Osteoblast (primary cell): ENCODE results near the gene RPIA. TPM values are rescaled to one million over a fixed set of nuclear protein-coding genes. Genes with fewer than 3 reads are reported as not detected.

Source experiments
- DNase-seq: peaks from one replicate; pipeline ENCODE4 v3.0.0; 2011; ENCODE audit warnings: low spot score, mixed read lengths; ENCODE audit not compliant: insufficient read length; ENCODE audit errors: missing footprints
- H2AFZ ChIP-seq: 2 replicates; pipeline ENCODE4 v1.6.0; 2011; ENCODE audit warnings: mild to moderate bottlenecking, low read length
- H3K27ac ChIP-seq: 2 replicates; pipeline ENCODE4 v1.5.1; 2011; ENCODE audit warnings: mild to moderate bottlenecking, low read depth, low read length, moderate library complexity
- H3K27me3 ChIP-seq: 2 replicates; pipeline ENCODE4 v1.6.0; 2012; ENCODE audit warnings: mild to moderate bottlenecking, control low read depth, inconsistent platforms, low read length, moderate library complexity; ENCODE audit not compliant: insufficient read depth
- H3K36me3 ChIP-seq: 2 replicates; pipeline ENCODE4 v1.5.1; 2011; ENCODE audit warnings: mild to moderate bottlenecking, low read length, control low read depth, moderate library complexity; ENCODE audit not compliant: insufficient read depth
- H3K4me1 ChIP-seq: 2 replicates; pipeline ENCODE4 v1.5.1; 2011; ENCODE audit warnings: mild to moderate bottlenecking, low read length, control low read depth, moderate library complexity; ENCODE audit not compliant: insufficient read depth
- H3K4me2 ChIP-seq: 2 replicates; pipeline ENCODE4 v1.6.0; 2011; ENCODE audit warnings: mild to moderate bottlenecking, low read length; ENCODE audit not compliant: insufficient read depth
- H3K4me3 ChIP-seq: fragments of 200-600 bp; sonication (generic); 3 replicates; pipeline ENCODE4 v1.5.1; 2012; ENCODE audit warnings: mild to moderate bottlenecking, low read length, inconsistent platforms; ENCODE audit not compliant: insufficient read depth
- H3K79me2 ChIP-seq: 2 replicates; pipeline ENCODE4 v1.6.0; 2012; ENCODE audit warnings: mild to moderate bottlenecking, low read length, control low read depth, inconsistent platforms; ENCODE audit not compliant: insufficient read depth
- H3K9me3 ChIP-seq: 2 replicates; pipeline ENCODE4 v1.5.1; 2011; ENCODE audit warnings: low read depth, low read length, control low read depth
- H4K20me1 ChIP-seq: 2 replicates; pipeline ENCODE4 v1.6.0; 2012; ENCODE audit warnings: mild to moderate bottlenecking, low read length, control low read depth; ENCODE audit not compliant: insufficient read depth
- total RNA-seq: library from RNA; depleted of rRNA; stranded (reverse); fragments of >200 nt; gene quantifications from 2 replicates; pipeline ENCODE4 v1.2.3, GENCODE V29; 2012
- TF ChIP-seq, protein P1 (sequence below): IDR thresholded peaks from 2 replicates; pipeline ENCODE4 v1.5.1; 2011; ENCODE audit warnings: mild to moderate bottlenecking, low read depth, low read length, moderate library complexity; ENCODE audit errors: extremely low read depth

The RPIA gene
- total RNA-seq, 1 donor = 6.2 TPM

DNA sequence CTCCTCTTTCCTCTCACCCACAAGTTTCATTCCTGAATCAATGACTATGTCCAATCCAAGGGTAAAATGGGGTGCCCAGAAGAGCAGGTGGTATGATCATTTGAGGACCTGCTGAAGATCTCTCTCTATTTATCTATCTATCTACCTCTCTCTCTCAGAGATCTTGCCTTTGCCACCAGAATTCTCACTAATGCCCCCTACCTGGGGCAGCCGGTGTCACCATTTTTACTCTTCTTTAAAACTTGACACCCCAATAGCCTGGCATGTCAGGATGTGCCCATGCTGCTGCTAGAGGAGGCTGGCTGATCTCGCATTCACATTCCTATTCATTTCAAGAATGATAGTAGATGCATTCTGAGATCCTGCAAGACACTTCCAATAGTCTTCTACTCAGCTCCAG is 24.3 kb upstream of the RPIA start:
- TF ChIP-seq, protein P1, sequence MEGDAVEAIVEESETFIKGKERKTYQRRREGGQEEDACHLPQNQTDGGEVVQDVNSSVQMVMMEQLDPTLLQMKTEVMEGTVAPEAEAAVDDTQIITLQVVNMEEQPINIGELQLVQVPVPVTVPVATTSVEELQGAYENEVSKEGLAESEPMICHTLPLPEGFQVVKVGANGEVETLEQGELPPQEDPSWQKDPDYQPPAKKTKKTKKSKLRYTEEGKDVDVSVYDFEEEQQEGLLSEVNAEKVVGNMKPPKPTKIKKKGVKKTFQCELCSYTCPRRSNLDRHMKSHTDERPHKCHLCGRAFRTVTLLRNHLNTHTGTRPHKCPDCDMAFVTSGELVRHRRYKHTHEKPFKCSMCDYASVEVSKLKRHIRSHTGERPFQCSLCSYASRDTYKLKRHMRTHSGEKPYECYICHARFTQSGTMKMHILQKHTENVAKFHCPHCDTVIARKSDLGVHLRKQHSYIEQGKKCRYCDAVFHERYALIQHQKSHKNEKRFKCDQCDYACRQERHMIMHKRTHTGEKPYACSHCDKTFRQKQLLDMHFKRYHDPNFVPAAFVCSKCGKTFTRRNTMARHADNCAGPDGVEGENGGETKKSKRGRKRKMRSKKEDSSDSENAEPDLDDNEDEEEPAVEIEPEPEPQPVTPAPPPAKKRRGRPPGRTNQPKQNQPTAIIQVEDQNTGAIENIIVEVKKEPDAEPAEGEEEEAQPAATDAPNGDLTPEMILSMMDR = no peak
- H2AFZ ChIP-seq = no peak overlapping the region

DNA sequence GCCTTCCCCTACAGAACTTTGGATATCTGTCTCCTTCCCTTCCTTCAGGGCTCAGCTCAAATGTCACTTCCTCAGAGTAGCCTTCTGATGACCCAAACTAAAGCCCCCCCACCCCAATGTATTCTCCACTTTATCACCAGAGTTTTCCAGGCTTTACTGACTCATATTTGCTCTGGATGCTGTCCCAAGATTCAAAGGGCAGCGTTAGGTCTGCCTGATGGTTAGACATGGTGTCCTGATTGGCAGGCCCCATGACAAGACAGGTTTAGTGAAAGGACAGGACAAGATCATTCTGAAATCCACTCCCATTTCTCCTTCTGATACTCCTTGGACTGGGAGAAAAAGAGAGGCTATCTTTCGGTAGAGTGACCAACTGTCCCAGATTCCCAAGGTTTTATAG is 22.6 kb upstream of the RPIA start:
- no peaks in the 10 kb centered on the region for H3K27me3 ChIP-seq
- no peak overlapping the region for H3K27ac ChIP-seq
- H4K20me1 ChIP-seq = no peaks in the 10 kb centered on the region
- DNase-seq = no peak
- H3K4me1 ChIP-seq = peaks cover 2% of the 10 kb centered on the region
- H3K36me3 ChIP-seq = no peaks in the 10 kb centered on the region
- H3K79me2 ChIP-seq = no peaks in the 10 kb centered on the region
- no peak overlapping the region for H3K4me2 ChIP-seq
- TF ChIP-seq, protein P1 = no peak
- H3K4me3 ChIP-seq = no peak overlapping the region
- H3K9me3 ChIP-seq = no peaks in the 10 kb centered on the region
- no peak overlapping the region for H2AFZ ChIP-seq

More for the DNA sequence above, 24.3 kb upstream of the RPIA start:
- H3K36me3 ChIP-seq = no peaks in the 10 kb centered on the region
- no peaks in the 10 kb centered on the region for H3K27me3 ChIP-seq
- H3K79me2 ChIP-seq = no peaks in the 10 kb centered on the region
- no peak overlapping the region for H3K27ac ChIP-seq
- DNase-seq = no peak
- H4K20me1 ChIP-seq = no peaks in the 10 kb centered on the region
- peaks cover 2% of the 10 kb centered on the region for H3K4me1 ChIP-seq
- H3K9me3 ChIP-seq = no peaks in the 10 kb centered on the region
- H3K4me2 ChIP-seq = no peak overlapping the region
- no peak overlapping the region for H3K4me3 ChIP-seq

DNA sequence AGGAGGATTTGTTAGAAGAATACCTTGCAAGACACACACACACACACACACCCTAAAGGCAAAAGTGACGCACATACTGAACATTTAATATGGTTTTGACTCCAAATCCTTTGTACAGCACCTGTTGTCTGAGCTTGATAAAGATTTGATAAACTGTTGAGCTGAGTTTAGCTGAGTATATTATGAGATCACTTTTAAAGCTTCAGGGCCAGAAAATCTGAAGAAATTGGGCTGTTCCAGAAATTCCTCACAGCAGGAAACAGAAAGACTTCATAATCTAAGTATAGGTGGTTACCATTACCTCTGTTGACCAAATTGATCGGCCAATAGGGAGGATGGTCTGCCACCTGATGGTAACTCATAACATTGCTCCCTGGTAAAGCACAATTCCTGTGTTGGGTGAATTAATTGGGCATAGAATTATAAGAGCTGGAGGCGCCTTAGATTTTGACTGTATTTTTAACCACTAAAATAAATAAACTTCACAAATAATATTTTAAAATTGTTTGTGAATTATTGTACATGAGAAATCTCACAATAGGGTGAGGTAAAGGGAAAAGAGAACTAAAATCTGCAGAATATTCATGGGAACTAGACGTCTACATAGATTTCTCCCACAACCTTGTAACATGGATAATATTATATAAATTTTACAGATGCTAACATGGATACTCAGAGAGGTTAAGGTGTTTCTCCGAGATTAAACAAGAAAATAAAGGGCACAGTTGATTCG is 21.8 kb upstream of the RPIA start:
- Histone ChIP-seq H3K27ac (no peak overlapping the region), H3K4me2 (no peak overlapping the region), H3K4me1 (peaks cover 2% of the 10 kb centered on the region), H3K27me3 (no peaks in the 10 kb centered on the region), H3K79me2 (no peaks in the 10 kb centered on the region), H2AFZ (no peak overlapping the region), H3K36me3 (no peaks in the 10 kb centered on the region), H3K4me3 (no peak overlapping the region), H4K20me1 (no peaks in the 10 kb centered on the region), H3K9me3 (no peaks in the 10 kb centered on the region)
- TF ChIP-seq, protein P1 = peak; percentile 74
- no peak for DNase-seq

DNA sequence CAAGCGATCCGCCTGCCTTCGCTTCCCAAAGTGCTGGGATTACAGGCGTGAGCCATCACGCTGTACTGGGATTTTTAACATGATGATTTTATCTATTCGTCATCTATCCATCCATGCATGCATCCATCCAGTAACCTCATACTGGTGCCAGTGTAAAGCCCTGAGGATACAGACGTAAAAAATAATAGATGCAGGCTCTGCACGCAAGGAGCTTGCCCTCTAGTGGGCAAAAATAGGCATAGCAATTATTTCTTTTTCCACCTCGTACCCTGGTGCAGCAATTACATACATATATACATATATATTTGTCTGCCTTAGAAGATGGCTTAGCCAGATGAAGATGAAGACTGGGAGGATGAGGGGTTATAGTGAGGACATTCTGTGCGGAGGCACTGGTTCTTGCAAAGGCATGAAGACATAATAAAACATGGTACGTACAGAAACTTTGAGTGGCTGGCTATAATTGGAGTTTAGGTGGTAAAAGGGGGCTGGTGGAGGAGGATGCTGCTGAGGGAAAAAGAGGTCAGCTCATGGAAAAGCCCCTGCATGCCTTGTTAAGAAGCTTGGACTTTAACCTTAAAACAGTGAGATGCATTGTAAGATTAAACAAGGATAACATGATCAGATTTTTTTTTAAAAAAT is 19.6 kb upstream of the RPIA start:
- H3K4me2 ChIP-seq = no peak overlapping the region
- H3K36me3 ChIP-seq = no peaks in the 10 kb centered on the region
- H2AFZ ChIP-seq = no peak overlapping the region
- no peaks in the 10 kb centered on the region for H3K27me3 ChIP-seq
- H3K27ac ChIP-seq = no peak overlapping the region
- DNase-seq = peak; percentile 85
- H3K9me3 ChIP-seq = no peaks in the 10 kb centered on the region
- H3K79me2 ChIP-seq = no peaks in the 10 kb centered on the region
- peaks cover 2% of the 10 kb centered on the region for H3K4me1 ChIP-seq
- TF ChIP-seq, protein P1 = peak; percentile 93
- H3K4me3 ChIP-seq = no peak overlapping the region
- H4K20me1 ChIP-seq = no peaks in the 10 kb centered on the region
